AG20443 (cell line): ENCODE results near the gene TACR2.

Source experiments
- DNase-seq: peaks from one replicate; pipeline ENCODE4 v3.0.0; 2012; ENCODE audit warnings: low spot score, mixed read lengths

The TACR2 gene

DNA sequence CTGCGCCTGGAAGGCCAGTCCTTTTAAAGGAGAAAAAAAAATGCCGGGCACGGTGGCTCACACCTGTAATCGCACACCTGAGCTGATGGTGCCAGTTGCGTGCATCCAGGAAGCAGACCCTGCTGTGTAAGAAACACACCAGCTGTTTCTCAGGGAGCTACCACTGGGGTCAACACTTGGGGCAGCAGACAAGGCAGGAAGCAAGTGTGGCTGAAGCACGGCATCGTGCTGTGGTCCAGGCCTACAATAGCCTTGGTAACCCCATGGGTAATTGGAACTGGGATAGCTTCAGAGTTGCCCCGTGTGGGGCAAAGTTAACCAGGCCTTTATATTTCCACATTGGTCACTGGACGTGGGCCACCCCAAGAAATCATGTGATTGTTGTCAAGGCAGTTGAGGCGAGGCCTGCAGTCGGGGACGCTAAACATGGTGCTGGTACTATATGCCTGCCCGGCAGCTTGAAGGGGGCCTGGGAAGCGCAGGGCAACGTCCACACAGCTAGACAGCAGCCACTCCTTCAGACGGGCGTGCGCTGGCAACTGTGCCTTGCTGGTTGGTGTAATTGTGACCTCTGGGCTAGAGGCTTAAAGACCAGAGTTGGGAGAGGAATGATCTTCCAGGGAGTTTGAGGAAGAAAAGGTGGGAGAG lies 2.5 kb upstream of the TACR2 start:
- no peak for DNase-seq

DNA sequence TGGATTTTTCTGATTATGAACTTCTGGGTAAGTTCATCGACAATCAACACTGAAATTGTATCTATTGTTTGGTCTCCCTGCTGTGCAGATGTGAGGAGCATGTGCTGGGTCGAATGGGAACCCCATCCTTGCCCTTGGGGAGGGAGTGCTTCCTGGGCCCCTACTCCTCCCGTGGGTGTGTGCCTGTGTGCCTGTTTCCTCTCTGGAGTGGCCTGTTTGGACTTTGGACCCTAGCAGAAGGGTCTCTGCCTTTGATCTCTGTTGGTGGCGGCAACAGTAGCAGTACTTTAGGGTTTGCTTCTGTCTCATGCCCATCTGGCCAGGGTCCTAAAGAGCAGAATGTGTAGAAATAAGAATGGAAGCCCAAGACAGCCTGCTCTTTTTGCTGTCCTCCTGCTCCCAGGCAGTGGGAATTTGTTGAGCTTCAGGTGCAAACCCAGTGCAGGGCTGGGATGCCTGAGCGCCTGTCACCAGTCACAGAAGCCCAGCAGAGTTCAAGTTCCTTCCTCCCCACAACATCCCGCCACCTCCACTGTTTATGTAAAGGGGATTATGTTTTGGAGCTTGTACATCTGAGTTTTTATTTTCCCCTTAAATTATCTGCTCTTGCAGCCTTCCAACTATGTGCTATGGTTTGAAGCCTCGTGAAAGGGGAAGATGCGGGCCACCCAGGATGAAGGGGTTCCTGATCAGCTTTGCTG lies 1.5 kb upstream of the TACR2 start:
- no peak for DNase-seq

DNA sequence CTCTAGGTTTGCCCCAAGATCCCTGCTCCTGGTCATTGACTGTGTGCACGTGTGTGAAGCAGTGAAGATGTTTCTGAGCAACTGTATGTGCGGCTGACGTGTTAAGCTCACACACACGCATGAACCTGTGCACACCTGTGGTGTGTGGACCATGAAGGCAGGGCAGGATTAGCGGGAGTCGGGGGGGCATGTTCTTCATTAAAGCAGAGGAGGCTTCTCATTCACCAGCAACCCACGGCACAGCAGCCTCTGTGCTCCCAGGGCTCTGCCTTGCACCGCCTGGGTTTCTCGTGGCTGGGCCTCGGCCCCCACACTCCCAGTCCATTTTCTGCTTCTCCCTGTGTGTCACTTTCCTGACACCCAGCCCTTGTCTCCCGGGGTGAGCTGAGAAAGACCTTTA lies 824 bp upstream of the TACR2 start:
- DNase-seq, result no peak

DNA sequence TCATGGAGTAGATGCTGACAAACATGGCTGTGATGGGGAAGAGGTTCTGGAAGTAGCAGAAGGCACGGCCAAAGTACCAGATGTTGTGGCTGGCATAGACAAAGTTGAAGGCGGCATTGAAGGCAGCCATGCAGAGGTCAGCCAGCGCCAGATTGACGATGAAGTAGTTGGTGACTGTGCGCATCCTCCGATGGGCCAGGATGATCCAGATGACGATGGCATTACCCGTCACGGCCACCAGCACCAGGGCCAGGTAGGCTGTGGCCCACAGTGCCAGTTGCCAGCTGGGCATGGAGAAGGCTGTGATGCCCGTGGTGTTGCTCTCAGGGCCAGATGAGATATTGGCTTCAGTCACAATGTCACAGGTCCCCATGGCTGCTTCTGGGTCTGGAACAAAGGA lies 767 bp downstream of the TACR2 start:
- DNase-seq, result no peak

DNA sequence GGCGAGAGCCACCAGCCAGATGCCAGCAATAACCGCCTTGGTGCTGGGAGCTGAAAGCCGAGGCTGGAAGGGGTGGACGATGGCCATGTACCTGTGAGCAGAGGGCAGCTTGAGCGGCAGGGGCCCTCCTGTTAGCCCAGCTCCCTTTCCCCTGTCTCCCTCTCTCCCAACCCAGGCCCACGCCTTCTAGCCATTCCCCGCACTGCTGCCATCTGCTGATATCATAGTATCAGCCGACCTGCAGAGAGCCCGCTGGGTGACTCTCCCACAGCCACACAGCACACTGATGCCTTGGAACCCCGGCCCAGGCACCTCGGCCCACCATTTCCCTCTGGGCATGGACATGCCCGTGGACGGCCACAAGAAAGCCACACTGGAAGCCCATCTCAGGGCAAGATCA lies 1.7 kb downstream of the TACR2 start:
- no peak for DNase-seq

DNA sequence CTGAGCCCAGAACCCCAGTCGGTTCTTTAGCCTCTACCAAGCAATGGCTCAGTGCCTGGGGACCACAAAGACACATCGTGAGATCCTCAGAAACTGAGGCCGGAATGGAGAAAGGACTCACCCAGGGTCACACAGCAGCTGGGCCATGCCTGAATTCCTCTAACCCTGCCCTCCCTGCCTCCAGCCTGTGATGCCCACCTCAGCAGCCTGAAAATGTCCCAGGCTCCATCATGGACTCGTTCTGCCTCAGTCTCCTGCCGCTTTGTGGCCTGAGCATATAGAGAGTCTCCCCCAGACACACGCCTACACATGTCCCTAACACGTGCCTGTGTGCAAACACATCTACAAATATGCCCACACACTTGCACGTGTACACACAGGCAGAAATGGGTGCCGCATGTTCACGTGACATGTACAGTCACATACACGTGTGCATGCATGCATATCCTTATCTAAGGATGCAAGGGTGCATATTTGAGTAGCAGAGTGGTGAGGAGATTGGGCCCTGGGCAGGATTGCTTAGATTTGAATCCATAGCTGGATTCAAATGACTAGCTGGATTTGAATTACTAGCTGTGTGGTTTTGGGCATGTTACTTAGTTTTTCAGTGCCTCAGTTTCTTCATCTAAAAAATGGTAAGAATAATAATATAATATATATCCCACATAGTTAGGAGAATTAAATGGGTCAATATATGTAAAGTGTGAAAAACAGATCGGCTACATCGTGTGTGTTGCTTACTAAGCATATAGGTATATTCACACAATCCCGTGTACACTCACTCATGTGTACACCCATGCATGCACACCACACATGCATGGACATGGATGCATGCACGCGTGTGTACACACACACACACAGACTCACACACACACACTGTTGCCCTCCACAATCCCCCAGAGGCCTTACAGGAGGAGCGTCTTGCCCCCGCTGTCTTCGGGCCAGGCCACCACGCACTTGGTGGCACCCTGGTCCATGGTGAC lies 2.4 kb downstream of the TACR2 start:
- DNase-seq, result no peak

DNA sequence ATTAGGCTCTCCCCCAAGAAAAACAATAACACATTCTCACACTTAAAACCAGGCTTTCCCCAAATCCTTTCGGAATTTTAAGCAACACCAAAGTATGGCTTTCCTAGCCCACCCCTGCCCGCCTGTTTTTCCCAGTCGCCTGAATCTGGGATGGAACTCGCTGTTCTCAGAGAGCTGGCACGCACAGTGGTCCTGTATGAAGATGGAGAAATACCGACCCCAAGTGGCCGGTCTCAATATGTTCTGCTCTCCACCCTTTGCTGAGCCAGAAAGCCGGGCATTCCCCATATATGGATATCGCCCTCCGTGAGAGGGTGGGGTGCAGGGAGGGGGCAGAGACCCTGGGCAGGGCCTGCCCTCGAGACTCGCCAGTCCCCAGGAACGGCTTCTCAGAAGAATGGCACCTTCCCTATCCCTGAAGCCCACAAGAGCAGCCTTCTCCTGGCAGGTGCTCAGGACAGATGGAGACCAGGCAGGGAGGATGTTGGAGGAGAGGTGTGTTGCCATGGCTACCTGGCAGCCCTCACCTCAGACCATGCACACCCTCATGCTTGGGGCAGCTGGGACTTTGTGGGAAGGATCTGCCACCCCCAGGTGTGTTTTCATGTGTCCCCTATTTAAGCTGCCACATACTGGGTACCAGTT lies 3.4 kb downstream of the TACR2 start:
- DNase-seq, result peak; percentile 83

DNA sequence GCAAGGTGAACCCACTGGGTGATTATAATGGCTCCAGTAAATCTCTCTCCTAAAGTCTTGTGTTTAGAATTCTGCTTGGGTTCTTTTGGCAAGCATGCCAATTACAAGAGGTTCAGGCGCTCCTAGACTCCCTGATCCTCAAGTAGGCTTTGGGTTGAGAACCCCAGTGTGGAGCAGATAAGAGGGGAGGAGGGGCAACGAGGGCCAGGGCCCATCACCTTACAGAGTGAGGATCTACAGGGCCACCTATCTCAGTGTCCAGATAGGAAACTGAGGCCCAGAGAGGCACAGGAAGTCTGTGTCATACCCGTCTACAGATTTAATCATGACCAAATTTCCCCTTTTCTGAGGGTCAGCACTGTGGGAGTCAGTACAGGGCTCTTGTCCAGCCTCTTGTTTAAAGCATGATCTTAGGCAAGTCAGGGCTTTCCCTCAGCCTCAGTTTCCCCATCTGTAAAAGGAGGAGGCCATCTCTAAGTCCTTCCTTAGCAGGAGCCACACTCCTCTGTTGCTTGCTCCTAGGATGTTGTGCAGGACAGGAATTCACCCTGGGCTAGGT lies 4.4 kb downstream of the TACR2 start:
- no peak for DNase-seq

DNA sequence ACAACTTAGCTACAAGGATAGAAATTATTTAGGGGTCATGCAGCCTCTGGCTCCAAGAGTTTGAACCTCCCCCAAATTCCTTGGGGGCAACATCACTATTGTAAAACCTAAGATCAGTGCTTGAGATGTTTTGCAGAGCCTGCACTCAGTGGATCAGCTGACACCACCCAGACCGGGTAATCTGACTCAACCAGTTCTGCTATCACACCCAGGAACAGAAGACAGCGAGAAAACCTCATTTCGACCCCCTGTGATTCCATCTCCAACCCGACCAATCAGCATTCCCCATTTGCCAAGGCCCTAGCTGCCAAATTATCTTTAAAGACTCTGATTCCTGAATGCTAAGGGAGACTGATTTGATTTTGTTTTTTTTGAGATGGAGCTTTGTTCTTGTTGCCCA lies 5.2 kb downstream of the TACR2 start:
- no peak for DNase-seq

DNA sequence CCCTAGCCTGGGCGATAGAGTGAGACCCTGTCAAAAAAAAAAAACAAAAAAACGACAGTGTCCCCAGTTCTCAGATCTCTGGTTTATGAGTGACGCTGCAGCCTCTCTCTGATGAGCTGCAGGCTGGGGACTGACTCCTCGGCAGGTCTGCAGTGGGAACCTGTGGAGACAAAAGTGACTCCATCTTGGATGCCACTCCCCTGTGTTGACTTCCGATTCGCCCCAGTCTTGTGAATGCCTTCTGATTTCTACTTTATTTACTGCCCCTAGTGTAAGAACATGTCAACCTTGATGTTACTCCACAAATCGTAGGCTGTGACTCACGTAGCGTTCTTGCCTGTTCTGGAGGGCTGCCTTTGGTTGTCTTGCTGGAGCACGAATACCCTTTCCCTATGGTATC lies 6.2 kb downstream of the TACR2 start:
- no peak for DNase-seq

DNA sequence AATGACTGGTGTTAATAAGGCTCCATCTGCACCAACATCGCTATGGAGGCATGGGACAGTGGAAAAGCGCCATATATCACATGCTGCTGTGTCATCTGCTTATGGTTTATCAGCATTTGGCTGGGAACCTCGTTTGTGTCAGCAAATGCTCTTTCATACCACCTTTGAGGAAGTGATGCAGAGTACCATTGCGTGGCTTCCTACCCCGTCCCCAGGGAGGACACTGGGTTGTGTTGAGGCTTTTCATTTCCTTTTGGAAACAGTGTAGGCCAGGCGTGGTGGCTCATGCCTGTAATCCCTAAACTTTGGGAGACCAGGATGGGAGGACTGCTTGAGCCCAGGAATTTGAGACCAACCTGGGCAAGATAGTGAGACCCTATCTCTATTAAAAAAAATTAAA lies 6.8 kb downstream of the TACR2 start:
- DNase-seq, result no peak

DNA sequence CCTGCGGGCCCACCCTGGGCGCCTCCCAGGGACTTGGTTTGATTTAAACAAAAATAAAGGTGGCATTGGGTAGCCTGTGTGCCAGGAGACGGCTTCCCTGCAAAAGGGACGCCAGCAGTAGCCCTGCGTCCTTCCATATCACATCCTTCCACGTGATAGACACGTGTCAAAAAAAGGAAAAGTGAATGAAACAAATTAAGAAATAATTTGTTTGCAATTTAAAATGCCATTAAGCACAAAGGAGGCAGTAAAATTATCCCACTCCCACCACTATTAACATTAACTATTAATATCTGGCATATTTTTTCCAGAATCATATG lies 7.6 kb downstream of the TACR2 start:
- DNase-seq, result no peak

DNA sequence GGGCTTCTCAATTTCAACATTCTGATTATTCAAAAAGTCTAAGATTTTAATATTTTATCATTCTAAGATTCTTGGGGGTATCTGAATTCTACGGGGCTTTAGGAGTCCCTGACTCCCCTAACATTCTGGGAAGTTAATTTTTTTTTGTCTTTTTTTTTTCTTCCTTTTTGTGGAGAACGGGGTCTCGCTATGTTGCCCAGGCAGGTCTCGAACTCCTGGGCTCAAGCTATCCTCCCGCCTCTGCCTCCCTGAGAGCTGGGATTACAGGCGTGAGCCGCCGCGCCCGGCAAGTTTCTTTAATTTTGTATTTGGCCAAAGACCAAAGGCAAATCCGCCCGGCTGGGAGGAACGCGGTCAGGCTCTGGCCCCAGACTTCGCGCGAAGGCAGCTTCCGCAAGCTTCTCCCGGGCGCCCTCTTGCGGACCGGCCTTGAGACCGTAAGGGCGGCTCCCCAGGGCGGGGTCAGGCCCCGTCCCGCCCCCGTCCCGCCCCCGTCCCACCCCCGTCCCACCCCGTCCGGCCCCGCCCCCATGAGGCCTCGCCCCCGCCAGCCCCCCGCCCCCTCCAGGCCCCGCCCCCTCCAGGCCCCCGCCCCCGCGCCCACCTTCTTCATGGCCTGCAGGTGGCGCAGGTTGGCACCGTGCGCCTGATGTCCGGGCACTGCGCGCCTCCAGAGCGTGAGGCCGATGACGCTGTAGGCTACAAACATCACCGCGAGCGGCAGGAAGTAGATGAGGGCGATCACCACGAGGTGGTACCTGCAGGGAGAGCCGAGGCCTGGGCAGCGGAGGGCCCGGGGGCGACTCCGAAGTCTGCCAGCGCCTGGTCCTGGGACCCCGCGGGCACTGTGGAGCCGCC lies 8.2 kb downstream of the TACR2 start:
- peak; percentile 97 for DNase-seq

DNA sequence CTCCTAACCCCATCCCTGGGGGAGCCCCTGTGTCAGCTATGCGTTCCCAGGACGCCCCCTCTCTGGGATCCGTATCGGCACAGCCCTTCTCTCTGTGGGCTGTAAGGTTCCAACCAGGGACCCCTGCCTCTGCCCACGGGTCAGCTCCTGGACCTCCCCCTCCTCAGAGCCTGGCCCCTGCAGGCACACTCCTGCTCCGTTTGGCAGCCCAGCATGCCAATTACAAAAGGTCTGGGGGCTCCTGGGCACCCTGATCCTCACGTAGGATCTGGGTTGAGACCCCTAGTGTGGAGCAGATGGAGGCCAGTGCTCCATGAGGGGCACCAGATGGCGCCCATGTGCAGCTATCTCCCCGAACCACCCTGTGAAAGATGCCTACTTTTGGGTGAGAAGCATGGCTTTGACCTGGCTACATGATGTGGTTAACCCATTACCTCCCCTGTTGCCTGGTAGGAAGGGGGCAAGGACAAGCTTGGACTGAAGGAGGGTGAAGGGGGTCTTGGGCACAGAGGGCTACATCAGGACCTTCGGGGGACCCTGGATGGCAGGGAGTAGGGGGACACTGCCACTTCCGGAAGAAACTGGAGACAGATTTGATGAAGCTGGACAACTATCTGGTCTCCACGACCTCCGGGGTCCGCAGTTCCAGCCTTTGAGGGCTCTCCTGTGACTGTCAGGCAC lies 9.0 kb downstream of the TACR2 start:
- DNase-seq, result no peak

DNA sequence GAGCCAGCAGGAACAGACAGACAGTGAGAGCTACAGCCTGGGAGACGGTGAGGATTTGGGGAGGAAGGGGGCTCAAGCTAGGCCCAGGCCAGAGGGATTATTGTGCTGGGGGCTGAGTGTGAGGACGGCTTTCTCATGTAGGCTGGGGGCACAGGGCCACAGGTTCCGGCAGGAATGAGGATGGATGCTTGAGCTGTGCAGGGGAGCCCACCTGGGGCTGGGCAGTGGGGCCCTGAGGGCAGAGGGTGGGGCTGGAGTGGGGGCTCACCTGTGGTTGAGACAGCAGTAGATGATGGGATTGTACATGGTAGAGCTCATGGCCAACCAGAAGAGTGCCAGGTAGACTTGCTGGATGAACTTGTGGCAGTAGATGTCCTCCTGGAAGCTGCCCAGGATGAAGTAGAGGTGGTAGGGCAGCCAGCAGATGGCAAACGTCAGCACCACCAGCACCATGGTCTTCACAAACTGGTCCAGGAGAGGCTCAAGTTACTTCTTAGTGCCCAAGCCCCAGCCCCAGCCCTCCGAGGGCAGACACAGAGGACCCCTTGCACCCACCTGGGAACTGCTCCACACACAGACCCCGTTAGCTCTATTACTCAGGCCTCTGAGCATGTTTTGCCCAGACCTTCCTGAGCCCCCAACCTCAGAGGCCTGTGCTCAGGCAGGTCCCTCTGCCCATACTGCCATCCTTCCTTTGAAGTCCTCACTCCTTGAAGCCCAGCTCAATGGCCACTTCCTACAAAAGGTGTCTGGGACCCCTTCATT lies 9.7 kb downstream of the TACR2 start:
- no peak for DNase-seq

DNA sequence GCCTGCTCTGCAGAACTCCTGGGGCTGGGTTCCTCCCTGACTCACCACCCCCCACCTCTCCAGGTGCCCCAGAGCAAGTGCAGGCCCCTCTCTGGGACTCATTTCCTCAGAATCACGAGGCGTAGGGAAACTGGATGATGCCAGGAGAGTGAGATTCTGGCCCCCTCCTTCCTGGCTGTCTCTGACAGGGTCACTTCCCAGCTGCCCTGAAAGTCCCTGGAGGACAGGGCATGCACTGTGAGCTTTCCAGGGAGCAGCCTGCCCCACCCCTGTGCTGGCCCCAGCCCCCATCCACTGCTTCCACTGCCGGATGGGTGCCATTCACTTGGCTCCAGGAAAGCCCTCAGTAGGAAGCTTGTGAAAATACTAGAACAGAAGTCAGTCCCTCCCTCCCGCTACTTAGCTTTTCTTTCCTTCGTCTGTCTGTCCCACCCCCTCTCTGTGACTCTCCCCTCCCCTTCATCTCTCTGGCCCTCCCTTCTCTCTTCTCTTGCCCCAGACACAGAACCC lies 10.4 kb downstream of the TACR2 start:
- DNase-seq, result no peak

DNA sequence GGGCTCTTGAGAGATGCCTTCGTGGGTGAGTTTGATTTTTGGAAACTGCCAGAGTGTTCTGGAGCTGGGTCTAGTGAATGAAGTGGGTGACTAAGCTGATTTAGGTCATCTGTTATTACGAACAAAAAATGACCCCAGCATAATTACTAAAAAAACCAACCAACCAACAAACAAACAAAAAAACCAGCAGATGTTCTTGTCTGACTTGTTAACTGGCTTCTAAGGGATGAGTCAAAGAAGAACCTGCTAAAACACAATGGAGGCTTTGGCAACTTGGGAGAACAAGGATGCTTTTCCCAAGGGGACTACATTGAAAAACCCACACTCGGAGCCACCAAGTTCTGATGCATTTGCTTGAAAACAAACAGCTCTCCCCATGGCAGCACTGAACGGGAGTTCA lies 11.5 kb downstream of the TACR2 start:
- no peak for DNase-seq

DNA sequence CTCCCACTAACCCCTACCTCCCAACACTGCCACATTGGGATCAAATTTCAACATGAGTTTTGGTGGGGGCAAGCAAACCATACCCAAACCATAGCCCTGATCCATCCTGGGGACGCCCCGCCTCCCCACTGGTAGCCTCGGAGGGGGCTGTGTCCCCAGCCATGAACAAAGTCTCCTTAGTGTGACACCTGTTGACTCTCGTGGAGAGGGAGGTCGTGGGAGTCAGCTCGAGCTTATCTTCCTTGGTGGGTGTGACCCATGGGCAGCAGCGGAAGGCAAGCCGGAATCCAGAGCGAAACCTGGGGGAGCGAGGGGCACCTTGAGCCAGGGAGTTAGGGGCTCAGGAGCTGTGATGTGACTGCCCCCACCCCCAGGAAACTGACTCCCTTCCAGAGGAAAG lies 11.9 kb downstream of the TACR2 start:
- no peak for DNase-seq

DNA sequence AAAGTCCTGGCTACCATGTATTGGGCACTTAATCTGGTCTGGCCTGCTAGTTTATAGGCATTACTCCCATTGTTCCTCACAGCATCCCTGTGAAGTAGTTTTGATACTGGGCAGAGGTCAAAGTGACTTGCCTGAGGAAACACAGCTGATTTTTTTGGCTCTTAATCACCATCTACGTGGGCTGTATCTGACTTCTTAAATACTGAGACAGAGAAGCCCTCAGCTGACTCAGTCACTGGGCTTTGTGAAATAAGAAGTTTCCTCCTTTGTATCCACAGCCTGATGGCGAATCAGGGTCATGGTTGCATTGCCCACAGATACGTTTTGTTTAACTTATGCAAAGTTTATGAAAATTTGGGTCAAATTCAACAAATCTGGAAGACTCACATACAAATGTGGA lies 13.2 kb downstream of the TACR2 start:
- peak; percentile 48 for DNase-seq

DNA sequence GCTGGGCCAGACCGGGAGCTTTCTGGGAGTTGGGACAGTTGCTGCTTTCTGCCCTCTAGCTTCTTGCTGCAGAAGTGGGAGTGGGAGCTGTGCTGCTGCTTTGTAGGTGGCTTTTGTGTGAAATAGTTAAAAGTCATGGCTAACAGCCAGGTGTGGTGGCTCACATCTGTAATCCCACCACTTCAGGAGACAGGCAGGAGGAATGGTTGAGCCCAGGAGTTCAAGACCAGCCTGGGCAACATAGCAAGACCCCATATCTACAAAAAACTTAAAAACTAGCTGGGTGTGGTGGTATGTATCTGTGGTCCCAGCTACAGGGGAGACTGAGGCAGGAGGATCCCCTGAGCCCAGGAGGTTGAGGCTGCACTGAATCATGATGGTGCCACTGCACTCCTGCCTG lies 13.7 kb downstream of the TACR2 start:
- no peak for DNase-seq
